HepG2 (cell line): Measurements from ENCODE around the gene LEPROT. TPM values are rescaled to one million over a fixed set of nuclear protein-coding genes. Genes with fewer than 3 reads are reported as not detected.

Experiments
- MLLT10 ChIP-seq: sonication (generic); formaldehyde crosslinking; IDR thresholded peaks from 2 replicates; pipeline ENCODE4 v1.4.0; 2020; ENCODE audit warnings: missing genetic modification reagents
- NCOA2 ChIP-seq: sonication (generic); formaldehyde crosslinking; IDR thresholded peaks from 2 replicates; pipeline ENCODE4 v1.8.0; 2022; ENCODE audit warnings: inconsistent platforms
- NR2F6 ChIP-seq, 2 experiments: IDR thresholded peaks; 2 replicates each; pipeline ENCODE4 v1.6.1; 2016; ENCODE audit warnings: antibody characterized with exemption in 1 of 2, mild to moderate bottlenecking in 1 of 2
- POGZ ChIP-seq: sonication (generic); formaldehyde crosslinking; IDR thresholded peaks from 2 replicates; pipeline ENCODE4 v1.4.0; 2020; ENCODE audit warnings: mild to moderate bottlenecking, missing genetic modification reagents
- SRF ChIP-seq: IDR thresholded peaks from 2 replicates; pipeline ENCODE4 v1.6.1; 2011; ENCODE audit warnings: mild to moderate bottlenecking, low read depth, low read length, moderate library complexity
- TCF7L2 ChIP-seq: IDR thresholded peaks from 2 replicates; pipeline ENCODE4 v1.6.1; 2011; ENCODE audit warnings: mild to moderate bottlenecking, low read depth, low read length, moderate library complexity
- TP53 ChIP-seq: sonication (generic); formaldehyde crosslinking; conservative IDR thresholded peaks from 2 replicates; pipeline ENCODE4 v1.4.0; 2020; ENCODE audit warnings: missing genetic modification reagents
- ZFX ChIP-seq: sonication (generic); formaldehyde crosslinking; IDR thresholded peaks from 2 replicates; pipeline ENCODE4 v1.4.0; 2020; ENCODE audit warnings: mild to moderate bottlenecking, low read depth, missing genetic modification reagents, moderate library complexity
- ZMYM2 ChIP-seq: sonication (generic); formaldehyde crosslinking; IDR thresholded peaks from 2 replicates; pipeline ENCODE4 v1.8.0; 2022; ENCODE audit warnings: mild to moderate bottlenecking, missing genetic modification reagents
- ZMYM4 ChIP-seq: sonication (generic); formaldehyde crosslinking; IDR thresholded peaks from 2 replicates; pipeline ENCODE4 v1.8.1; 2023; ENCODE audit warnings: mild to moderate bottlenecking, missing genetic modification reagents
- ZNF737 ChIP-seq: sonication (generic); formaldehyde crosslinking; IDR thresholded peaks from 2 replicates; pipeline ENCODE4 v1.5.0; 2020; ENCODE audit warnings: missing genetic modification reagents, mild to moderate bottlenecking, borderline replicate concordance
- ZNF878 ChIP-seq: sonication (generic); formaldehyde crosslinking; IDR thresholded peaks from 2 replicates; pipeline ENCODE4 v1.8.1; 2023; ENCODE audit warnings: mild to moderate bottlenecking, missing genetic modification reagents, moderate library complexity
- polyA plus RNA-seq, 8 experiments: library from polyadenylated mRNA; depleted of rRNA in 3 of 8; stranded (reverse) in 7 of 8; unstranded in 1 of 8; fragments of >200 nt; fragmentation: Illumina TruSeq in 4 of 8; extraction: Trizol in 4 of 8; gene quantifications; 2 replicates each; pipeline versions ENCODE4 v1.2.1 to v1.2.3, GENCODE V29; 2011 to 2016; ENCODE audit warnings: low read depth in 4 of 8, missing spikeins in 1 of 8, mixed read lengths in 1 of 8; ENCODE audit not compliant: insufficient read depth in 1 of 8
- total RNA-seq, 5 experiments: library from RNA; depleted of rRNA; stranded (reverse); fragments of >200 nt; fragmentation: Illumina TruSeq; extraction: Trizol; gene quantifications; 2 replicates each; pipeline ENCODE4 v1.2.3, GENCODE V29; 2016; ENCODE audit warnings: low read depth in 1 of 5
- TF ChIP-seq, protein P1 (sequence below): sonication (generic); formaldehyde crosslinking; IDR thresholded peaks from 2 replicates; pipeline ENCODE4 v1.4.0; 2020; ENCODE audit warnings: low read depth, missing genetic modification reagents
- TF ChIP-seq, protein P2 (sequence below): sonication (generic); formaldehyde crosslinking; IDR thresholded peaks from 2 replicates; pipeline ENCODE4 v1.9.0; 2021; ENCODE audit warnings: missing genetic modification reagents, borderline replicate concordance
- TF ChIP-seq, protein P3 (sequence below): sonication (generic); formaldehyde crosslinking; IDR thresholded peaks from 2 replicates; pipeline ENCODE4 v1.5.0; 2020; ENCODE audit warnings: mild to moderate bottlenecking, missing genetic modification reagents
- TF ChIP-seq, protein P4 (sequence below): sonication (generic); formaldehyde crosslinking; IDR thresholded peaks from 2 replicates; pipeline ENCODE4 v1.5.1; 2020; ENCODE audit warnings: mild to moderate bottlenecking, missing genetic modification reagents, borderline replicate concordance

Gene LEPROT
- total and polyA plus RNA-seq, 2 of the 13 experiments (the other 11 are each of a cell fraction or from before 2014, with no cell fraction given): 36.8 to 51.4 TPM

GRCh38 chr1:65467536-65467935 is 47.1 kb downstream of the LEPROT start (continued):
- TF ChIP-seq NR2F6 (IDR thresholded peaks at IDR 0.05): peak; percentile 97
- peak; percentile 98 for TF ChIP-seq NR2F6 (CRISPR knock-in tag; IDR thresholded peaks at IDR 0.05)
- no peak for TF ChIP-seq ZNF878 (CRISPR knock-in tag)
- TF ChIP-seq NCOA2 (CRISPR knock-in tag): peak; percentile 69
- TF ChIP-seq, protein P1, sequence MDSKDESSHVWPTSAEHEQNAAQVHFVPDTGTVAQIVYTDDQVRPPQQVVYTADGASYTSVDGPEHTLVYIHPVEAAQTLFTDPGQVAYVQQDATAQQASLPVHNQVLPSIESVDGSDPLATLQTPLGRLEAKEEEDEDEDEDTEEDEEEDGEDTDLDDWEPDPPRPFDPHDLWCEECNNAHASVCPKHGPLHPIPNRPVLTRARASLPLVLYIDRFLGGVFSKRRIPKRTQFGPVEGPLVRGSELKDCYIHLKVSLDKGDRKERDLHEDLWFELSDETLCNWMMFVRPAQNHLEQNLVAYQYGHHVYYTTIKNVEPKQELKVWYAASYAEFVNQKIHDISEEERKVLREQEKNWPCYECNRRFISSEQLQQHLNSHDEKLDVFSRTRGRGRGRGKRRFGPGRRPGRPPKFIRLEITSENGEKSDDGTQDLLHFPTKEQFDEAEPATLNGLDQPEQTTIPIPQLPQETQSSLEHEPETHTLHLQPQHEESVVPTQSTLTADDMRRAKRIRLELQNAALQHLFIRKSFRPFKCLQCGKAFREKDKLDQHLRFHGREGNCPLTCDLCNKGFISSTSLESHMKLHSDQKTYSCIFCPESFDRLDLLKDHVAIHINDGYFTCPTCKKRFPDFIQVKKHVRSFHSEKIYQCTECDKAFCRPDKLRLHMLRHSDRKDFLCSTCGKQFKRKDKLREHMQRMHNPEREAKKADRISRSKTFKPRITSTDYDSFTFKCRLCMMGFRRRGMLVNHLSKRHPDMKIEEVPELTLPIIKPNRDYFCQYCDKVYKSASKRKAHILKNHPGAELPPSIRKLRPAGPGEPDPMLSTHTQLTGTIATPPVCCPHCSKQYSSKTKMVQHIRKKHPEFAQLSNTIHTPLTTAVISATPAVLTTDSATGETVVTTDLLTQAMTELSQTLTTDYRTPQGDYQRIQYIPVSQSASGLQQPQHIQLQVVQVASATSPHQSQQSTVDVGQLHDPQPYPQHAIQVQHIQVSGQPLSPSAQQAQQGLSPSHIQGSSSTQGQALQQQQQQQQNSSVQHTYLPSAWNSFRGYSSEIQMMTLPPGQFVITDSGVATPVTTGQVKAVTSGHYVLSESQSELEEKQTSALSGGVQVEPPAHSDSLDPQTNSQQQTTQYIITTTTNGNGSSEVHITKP (CRISPR knock-in tag): no peak
- TF ChIP-seq SRF: no peak
- TF ChIP-seq TCF7L2: no peak
- peak; percentile 22; the same call in 1 of the 2 replicates for TF ChIP-seq ZFX (CRISPR knock-in tag)
- TF ChIP-seq POGZ: peak; percentile 92
- peak; percentile 95 for TF ChIP-seq ZMYM4 (CRISPR knock-in tag)
- no peak; the same call in 1 of the 2 replicates for TF ChIP-seq ZNF737
- TF ChIP-seq, protein P2, sequence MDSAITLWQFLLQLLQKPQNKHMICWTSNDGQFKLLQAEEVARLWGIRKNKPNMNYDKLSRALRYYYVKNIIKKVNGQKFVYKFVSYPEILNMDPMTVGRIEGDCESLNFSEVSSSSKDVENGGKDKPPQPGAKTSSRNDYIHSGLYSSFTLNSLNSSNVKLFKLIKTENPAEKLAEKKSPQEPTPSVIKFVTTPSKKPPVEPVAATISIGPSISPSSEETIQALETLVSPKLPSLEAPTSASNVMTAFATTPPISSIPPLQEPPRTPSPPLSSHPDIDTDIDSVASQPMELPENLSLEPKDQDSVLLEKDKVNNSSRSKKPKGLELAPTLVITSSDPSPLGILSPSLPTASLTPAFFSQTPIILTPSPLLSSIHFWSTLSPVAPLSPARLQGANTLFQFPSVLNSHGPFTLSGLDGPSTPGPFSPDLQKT (CRISPR knock-in tag): no peak
- TF ChIP-seq TP53: no peak
- TF ChIP-seq MLLT10 (CRISPR knock-in tag): no peak
- TF ChIP-seq ZMYM2 (CRISPR knock-in tag): no peak
- TF ChIP-seq, protein P3, sequence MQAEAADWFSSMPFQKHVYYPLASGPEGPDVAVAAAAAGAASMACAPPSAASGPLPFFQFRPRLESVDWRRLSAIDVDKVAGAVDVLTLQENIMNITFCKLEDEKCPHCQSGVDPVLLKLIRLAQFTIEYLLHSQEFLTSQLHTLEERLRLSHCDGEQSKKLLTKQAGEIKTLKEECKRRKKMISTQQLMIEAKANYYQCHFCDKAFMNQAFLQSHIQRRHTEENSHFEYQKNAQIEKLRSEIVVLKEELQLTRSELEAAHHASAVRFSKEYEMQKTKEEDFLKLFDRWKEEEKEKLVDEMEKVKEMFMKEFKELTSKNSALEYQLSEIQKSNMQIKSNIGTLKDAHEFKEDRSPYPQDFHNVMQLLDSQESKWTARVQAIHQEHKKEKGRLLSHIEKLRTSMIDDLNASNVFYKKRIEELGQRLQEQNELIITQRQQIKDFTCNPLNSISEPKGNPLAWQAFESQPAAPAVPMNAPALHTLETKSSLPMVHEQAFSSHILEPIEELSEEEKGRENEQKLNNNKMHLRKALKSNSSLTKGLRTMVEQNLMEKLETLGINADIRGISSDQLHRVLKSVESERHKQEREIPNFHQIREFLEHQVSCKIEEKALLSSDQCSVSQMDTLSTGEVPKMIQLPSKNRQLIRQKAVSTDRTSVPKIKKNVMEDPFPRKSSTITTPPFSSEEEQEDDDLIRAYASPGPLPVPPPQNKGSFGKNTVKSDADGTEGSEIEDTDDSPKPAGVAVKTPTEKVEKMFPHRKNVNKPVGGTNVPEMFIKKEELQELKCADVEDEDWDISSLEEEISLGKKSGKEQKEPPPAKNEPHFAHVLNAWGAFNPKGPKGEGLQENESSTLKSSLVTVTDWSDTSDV (CRISPR knock-in tag): no peak
- TF ChIP-seq, protein P4, sequence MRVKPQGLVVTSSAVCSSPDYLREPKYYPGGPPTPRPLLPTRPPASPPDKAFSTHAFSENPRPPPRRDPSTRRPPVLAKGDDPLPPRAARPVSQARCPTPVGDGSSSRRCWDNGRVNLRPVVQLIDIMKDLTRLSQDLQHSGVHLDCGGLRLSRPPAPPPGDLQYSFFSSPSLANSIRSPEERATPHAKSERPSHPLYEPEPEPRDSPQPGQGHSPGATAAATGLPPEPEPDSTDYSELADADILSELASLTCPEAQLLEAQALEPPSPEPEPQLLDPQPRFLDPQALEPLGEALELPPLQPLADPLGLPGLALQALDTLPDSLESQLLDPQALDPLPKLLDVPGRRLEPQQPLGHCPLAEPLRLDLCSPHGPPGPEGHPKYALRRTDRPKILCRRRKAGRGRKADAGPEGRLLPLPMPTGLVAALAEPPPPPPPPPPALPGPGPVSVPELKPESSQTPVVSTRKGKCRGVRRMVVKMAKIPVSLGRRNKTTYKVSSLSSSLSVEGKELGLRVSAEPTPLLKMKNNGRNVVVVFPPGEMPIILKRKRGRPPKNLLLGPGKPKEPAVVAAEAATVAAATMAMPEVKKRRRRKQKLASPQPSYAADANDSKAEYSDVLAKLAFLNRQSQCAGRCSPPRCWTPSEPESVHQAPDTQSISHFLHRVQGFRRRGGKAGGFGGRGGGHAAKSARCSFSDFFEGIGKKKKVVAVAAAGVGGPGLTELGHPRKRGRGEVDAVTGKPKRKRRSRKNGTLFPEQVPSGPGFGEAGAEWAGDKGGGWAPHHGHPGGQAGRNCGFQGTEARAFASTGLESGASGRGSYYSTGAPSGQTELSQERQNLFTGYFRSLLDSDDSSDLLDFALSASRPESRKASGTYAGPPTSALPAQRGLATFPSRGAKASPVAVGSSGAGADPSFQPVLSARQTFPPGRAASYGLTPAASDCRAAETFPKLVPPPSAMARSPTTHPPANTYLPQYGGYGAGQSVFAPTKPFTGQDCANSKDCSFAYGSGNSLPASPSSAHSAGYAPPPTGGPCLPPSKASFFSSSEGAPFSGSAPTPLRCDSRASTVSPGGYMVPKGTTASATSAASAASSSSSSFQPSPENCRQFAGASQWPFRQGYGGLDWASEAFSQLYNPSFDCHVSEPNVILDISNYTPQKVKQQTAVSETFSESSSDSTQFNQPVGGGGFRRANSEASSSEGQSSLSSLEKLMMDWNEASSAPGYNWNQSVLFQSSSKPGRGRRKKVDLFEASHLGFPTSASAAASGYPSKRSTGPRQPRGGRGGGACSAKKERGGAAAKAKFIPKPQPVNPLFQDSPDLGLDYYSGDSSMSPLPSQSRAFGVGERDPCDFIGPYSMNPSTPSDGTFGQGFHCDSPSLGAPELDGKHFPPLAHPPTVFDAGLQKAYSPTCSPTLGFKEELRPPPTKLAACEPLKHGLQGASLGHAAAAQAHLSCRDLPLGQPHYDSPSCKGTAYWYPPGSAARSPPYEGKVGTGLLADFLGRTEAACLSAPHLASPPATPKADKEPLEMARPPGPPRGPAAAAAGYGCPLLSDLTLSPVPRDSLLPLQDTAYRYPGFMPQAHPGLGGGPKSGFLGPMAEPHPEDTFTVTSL (CRISPR knock-in tag): peak; percentile 82
